H1 (cell line): ENCODE data around the gene CELF2. TPM values are rescaled to one million over a fixed set of nuclear protein-coding genes. Genes with fewer than 3 reads are reported as not detected.

ENCODE experiments used
- CTCF ChIA-PET: fragments of 300-600 bp; sonication (Branson Sonifier 250); formaldehyde crosslinking; loops from one replicate; lab custom pipeline; 2021; ENCODE audit not compliant: partially characterized antibody; lab: Charles Lee
- POLR2A ChIA-PET: fragments of 300-600 bp; sonication (Branson Sonifier 250); formaldehyde crosslinking; loops from one replicate; lab custom pipeline; 2021; ENCODE audit warnings: inconsistent platforms; ENCODE audit not compliant: partially characterized antibody; lab: Charles Lee
- DNase-seq, 2 experiments: peaks; one replicate each; pipeline versions ENCODE4 v3.0.0 to v3.0.0-alpha.2; 2010 to 2022; ENCODE audit warnings: low spot score in 2 of 2, low read depth in 1 of 2, mixed read lengths in 1 of 2
- FAIRE-seq: peaks from 2 replicates; lab custom pipeline; 2011; peaks lifted over from hg19 to GRCh38; lab: Jason Lieb, UNC
- H2AFZ ChIP-seq: 2 replicates; pipeline ENCODE4 v1.8.1; 2012; ENCODE audit warnings: low read length, inconsistent platforms
- H2AK5ac ChIP-seq: 2 replicates; pipeline ENCODE4 v1.6.1; 2013; ENCODE audit warnings: low read depth, low read length
- H2BK120ac ChIP-seq: replicated peaks from 2 replicates; pipeline ENCODE3; 2013; ENCODE audit warnings: low read depth, low read length, inconsistent platforms
- H2BK12ac ChIP-seq: 2 replicates; pipeline ENCODE4 v1.6.1; 2013; ENCODE audit warnings: low read depth, low read length
- H2BK15ac ChIP-seq: 2 replicates; pipeline ENCODE4 v1.6.1; 2013; ENCODE audit warnings: low read length
- H2BK20ac ChIP-seq: 2 replicates; pipeline ENCODE4 v1.6.1; 2013; ENCODE audit warnings: low read length
- H2BK5ac ChIP-seq: 2 replicates; pipeline ENCODE4 v1.6.1; 2013; ENCODE audit warnings: low read depth, low read length
- H3K14ac ChIP-seq: 2 replicates; pipeline ENCODE4 v1.6.1; 2013; ENCODE audit warnings: inconsistent platforms; ENCODE audit not compliant: insufficient read length
- H3K18ac ChIP-seq: 2 replicates; pipeline ENCODE4 v1.6.1; 2013; ENCODE audit warnings: low read length; ENCODE audit errors: extremely low read depth
- H3K23ac ChIP-seq: 2 replicates; pipeline ENCODE4 v1.6.1; 2013; ENCODE audit warnings: inconsistent platforms; ENCODE audit not compliant: insufficient read length
- H3K23me2 ChIP-seq: 2 replicates; pipeline ENCODE4 v1.6.1; 2013; ENCODE audit warnings: low read depth, low read length
- H3K27ac ChIP-seq: 2 replicates; pipeline ENCODE4 v1.6.1; 2011; ENCODE audit warnings: low read depth, low read length, inconsistent platforms
- H3K27me3 ChIP-seq, 4 experiments: replicated peaks in 1 of 4; 1 replicate in 1 of 4; 2 replicates in 3 of 4; pipeline versions ENCODE4 v1.6.1 to v1.8.1; 2011 to 2013; ENCODE audit warnings: low read length in 3 of 4, mild to moderate bottlenecking in 3 of 4, inconsistent platforms in 2 of 4, mixed read lengths in 2 of 4, moderate library complexity in 1 of 4; ENCODE audit not compliant: control insufficient read depth in 3 of 4, insufficient read depth in 3 of 4; ENCODE audit errors: extremely low read depth in 1 of 4
- H3K36me3 ChIP-seq, 4 experiments: 2 replicates each; pipeline versions ENCODE4 v1.6.1 to v1.8.1; 2011 to 2013; ENCODE audit warnings: mild to moderate bottlenecking in 4 of 4, low read length in 3 of 4, moderate library complexity in 2 of 4, control low read depth in 1 of 4, inconsistent platforms in 1 of 4; ENCODE audit not compliant: insufficient read depth in 4 of 4, control insufficient read depth in 2 of 4
- H3K4ac ChIP-seq: replicated peaks from 2 replicates; pipeline ENCODE3; 2013; ENCODE audit warnings: low read length, low read depth, mixed read lengths, inconsistent platforms; ENCODE audit not compliant: insufficient read length
- H3K4me1 ChIP-seq, 4 experiments: replicated peaks in 1 of 4; 1 replicate in 1 of 4; 2 replicates in 3 of 4; pipeline versions ENCODE4 v1.6.1 to v1.8.1; 2011 to 2013; ENCODE audit warnings: low read length in 3 of 4, inconsistent platforms in 2 of 4, mixed read lengths in 1 of 4; ENCODE audit not compliant: insufficient read depth in 4 of 4, control insufficient read depth in 3 of 4
- H3K4me2 ChIP-seq, 2 experiments: 2 replicates each; pipeline versions ENCODE4 v1.6.1 to v1.8.1; 2011 to 2013; ENCODE audit warnings: low read depth in 2 of 2, low read length in 2 of 2, control low read depth in 1 of 2, inconsistent platforms in 1 of 2, mild to moderate bottlenecking in 1 of 2; ENCODE audit not compliant: insufficient read depth in 1 of 2
- H3K4me3 ChIP-seq, 4 experiments: fragments of 200-600, 300-600 bp in 1 of 4; sonication (generic), shearing (Covaris generic), sonication (Bioruptor Twin) in 1 of 4; 2 replicates each; pipeline versions ENCODE4 v1.5.1 to v1.8.1; 2011 to 2016; ENCODE audit warnings: low read length in 4 of 4, low read depth in 3 of 4, control low read depth in 2 of 4, inconsistent platforms in 2 of 4, mild to moderate bottlenecking in 2 of 4, mixed read lengths in 1 of 4, moderate library complexity in 1 of 4; ENCODE audit not compliant: insufficient read depth in 2 of 4; ENCODE audit errors: extremely low read depth in 1 of 4
- H3K56ac ChIP-seq: replicated peaks from 2 replicates; pipeline ENCODE3; 2013; ENCODE audit warnings: low read depth, mild to moderate bottlenecking, mixed read lengths, low read length, inconsistent platforms; ENCODE audit not compliant: insufficient read length
- H3K79me1 ChIP-seq: 2 replicates; pipeline ENCODE4 v1.6.1; 2013; ENCODE audit warnings: low read depth, low read length, control low read depth
- H3K79me2 ChIP-seq, 2 experiments: 2 replicates each; pipeline versions ENCODE4 v1.6.1 to v1.8.1; 2012 to 2013; ENCODE audit warnings: low read length in 2 of 2, mild to moderate bottlenecking in 2 of 2, inconsistent platforms in 1 of 2; ENCODE audit not compliant: insufficient read depth in 2 of 2, control insufficient read depth in 1 of 2
- H3K9ac ChIP-seq, 4 experiments: replicated peaks in 1 of 4; 1 replicate in 1 of 4; 2 replicates in 3 of 4; pipeline versions ENCODE4 v1.6.1 to v1.8.1; 2011 to 2013; ENCODE audit warnings: low read depth in 3 of 4, low read length in 3 of 4, control low read depth in 2 of 4, mild to moderate bottlenecking in 2 of 4, moderate library complexity in 2 of 4, inconsistent platforms in 1 of 4; ENCODE audit errors: extremely low read depth in 1 of 4
- H3K9me3 ChIP-seq, 2 experiments: 2 replicates each; pipeline versions ENCODE4 v1.6.1 to v1.8.1; 2012 to 2013; ENCODE audit warnings: mild to moderate bottlenecking in 2 of 2, moderate library complexity in 2 of 2, control low read depth in 1 of 2, inconsistent platforms in 1 of 2, low read depth in 1 of 2, low read length in 1 of 2, mixed read lengths in 1 of 2; ENCODE audit not compliant: insufficient read depth in 2 of 2
- H4K20me1 ChIP-seq, 2 experiments: replicated peaks in 1 of 2; 2 replicates each; pipeline versions ENCODE3 to v1.8.1; 2011 to 2013; ENCODE audit warnings: inconsistent platforms in 2 of 2, low read length in 2 of 2, mild to moderate bottlenecking in 1 of 2; ENCODE audit not compliant: insufficient read depth in 2 of 2, control insufficient read depth in 1 of 2
- H4K5ac ChIP-seq: 2 replicates; pipeline ENCODE4 v1.6.1; 2013; ENCODE audit warnings: low read length, low read depth, mixed read lengths, inconsistent platforms; ENCODE audit not compliant: insufficient read length
- H4K8ac ChIP-seq: 2 replicates; pipeline ENCODE4 v1.8.0; 2013; ENCODE audit warnings: mild to moderate bottlenecking, moderate library complexity, low read length, inconsistent platforms; ENCODE audit not compliant: insufficient read depth; ENCODE audit errors: extremely low read depth
- H4K91ac ChIP-seq: replicated peaks from 2 replicates; pipeline ENCODE3; 2013; ENCODE audit warnings: low read length, mixed read lengths, inconsistent platforms; ENCODE audit not compliant: insufficient read length
- BACH1 ChIP-seq: IDR thresholded peaks from 2 replicates; pipeline ENCODE4 v1.6.1; 2012; ENCODE audit warnings: low read length, improper control_type of control experiment
- FOSL1 ChIP-seq: IDR thresholded peaks from 2 replicates; pipeline ENCODE4 v1.6.1; 2011; ENCODE audit warnings: mild to moderate bottlenecking, low read depth, low read length, moderate library complexity; ENCODE audit not compliant: insufficient read depth
- PHF8 ChIP-seq: fragments of 200-600 bp; sonication (generic); conservative IDR thresholded peaks from 2 replicates; pipeline ENCODE4 v1.7.1; 2012; ENCODE audit warnings: low read depth, mild to moderate bottlenecking, inconsistent platforms, low read length, moderate library complexity
- RBBP5 ChIP-seq: IDR thresholded peaks from 2 replicates; pipeline ENCODE4 v1.7.1; 2012; ENCODE audit warnings: low read depth, mild to moderate bottlenecking, inconsistent platforms, low read length, moderate library complexity, borderline replicate concordance
- RXRA ChIP-seq: IDR thresholded peaks from 2 replicates; pipeline ENCODE4 v1.6.1; 2011; ENCODE audit warnings: low read depth, mild to moderate bottlenecking, low read length, moderate library complexity; ENCODE audit not compliant: insufficient read depth
- WGBS, 2 experiments: shearing (Covaris generic) in 1 of 2; methylation state at CpG; one replicate each; pipeline versions ENCODE4 v1.1.6 to v1.1.7; 2013 to 2015; ENCODE audit warnings: low lambda C conversion rate in 2 of 2, mixed read lengths in 2 of 2, inconsistent platforms in 1 of 2, low coverage in 1 of 2, missing lambda C conversion rate in 1 of 2; ENCODE audit not compliant: insufficient replicate concordance in 2 of 2, insufficient coverage in 1 of 2, insufficient read length in 1 of 2; ENCODE audit errors: extremely low coverage in 1 of 2, missing lambda C conversion rate in 1 of 2; 5-methylcytosine and 5-hydroxymethylcytosine counted together
- polyA plus RNA-seq, 7 experiments: library from polyadenylated mRNA; depleted of rRNA in 3 of 7; stranded (reverse) in 5 of 7; unstranded in 2 of 7; fragments of >200 nt in 5 of 7; fragments of 200-250 nt in 2 of 7; gene quantifications; 1 replicate in 5 of 7; 2 replicates in 1 of 7; 4 replicates in 1 of 7; pipeline versions ENCODE4 v1.2.1 to v1.2.3, GENCODE V29; 2011 to 2013; ENCODE audit warnings: missing spikeins in 2 of 7, mixed read lengths in 2 of 7
- total RNA-seq: library from RNA; stranded (reverse); fragmentation: NEBNext Ultra II Directional; extraction: Animal tissue kit (Norgen Biotek cat#: 25700); gene quantifications from 2 replicates; pipeline ENCODE4 v1.2.1, GENCODE V29; 2021

Gene CELF2
- total and polyA plus RNA-seq, 2 of the 8 experiments (the other 6 are each of a cell fraction or from before 2014, with no cell fraction given), result 18.3 to 22.7 TPM

DNA sequence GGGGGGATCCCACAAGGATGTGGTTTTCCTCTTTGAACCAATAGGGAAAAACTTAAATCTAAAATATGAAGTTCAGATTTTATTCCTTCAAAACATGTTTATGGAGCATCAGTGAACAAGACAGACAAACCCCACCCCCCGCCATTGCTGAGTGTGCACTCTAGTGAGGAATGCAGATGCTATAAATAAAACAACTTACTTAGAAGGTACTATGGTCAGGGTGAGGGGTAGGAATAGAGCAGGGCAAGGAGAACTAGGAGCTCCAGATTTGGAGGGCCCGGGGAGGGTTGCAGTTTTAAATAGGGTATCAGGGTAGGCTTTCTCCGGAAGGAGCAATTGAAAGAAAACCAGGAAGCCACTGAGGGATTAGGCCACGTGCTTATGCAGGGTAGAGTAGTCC lies 47.9 kb downstream of the CELF2 start:
- H3K4me3 ChIP-seq, result no peak overlapping the region
- H3K9ac ChIP-seq, result no peak overlapping the region
- no peak overlapping the region for H3K18ac ChIP-seq
- POLR2A ChIA-PET, result no interaction called here
- no peaks in the 10 kb centered on the region for H3K4me1 ChIP-seq
- WGBS, 2 experiments, result 96% methylated on average over 4 of the region's 4 CpGs; no CpG with 5 or more reads in 1 of the 2 experiments
- H3K4ac ChIP-seq, result no peak overlapping the region
- H3K36me3 ChIP-seq, result no peaks in the 10 kb centered on the region
- no peak overlapping the region for H2BK12ac ChIP-seq
- H2BK15ac ChIP-seq, result no peak overlapping the region
- H4K91ac ChIP-seq, result no peak overlapping the region
- H2BK5ac ChIP-seq, result no peak overlapping the region
- no peaks in the 10 kb centered on the region; the same call in 1 of the 2 replicates for H3K23me2 ChIP-seq
- no peak overlapping the region for H3K23ac ChIP-seq
- H2AFZ ChIP-seq, result no peak overlapping the region
- H3K9me3 ChIP-seq, result 0 out of 4 replicates have a peak, but pooled peaks cover 0 to 2% of the 10 kb centered on the region in 2 experiments
- DNase-seq, result no peak
- H4K8ac ChIP-seq, result no peak overlapping the region
- no peak overlapping the region for H2AK5ac ChIP-seq
- H3K79me1 ChIP-seq, result no peaks in the 10 kb centered on the region
- H2BK20ac ChIP-seq, result no peak overlapping the region
- H3K4me2 ChIP-seq, result no peak overlapping the region
- CTCF ChIA-PET, result interaction anchor here (1.7 kb wide), 1 partner anchor 54 kb away, joined by 3 read pairs; no protein-coding TSS in a partner anchor
- peaks cover 0 to 1% of the 10 kb centered on the region in 2 experiments for H4K20me1 ChIP-seq
- H3K27ac ChIP-seq, result no peak overlapping the region
- 0 out of 4 replicates have a peak, but pooled peaks cover 0 to 7% of the 10 kb centered on the region in 2 experiments for H3K79me2 ChIP-seq
- H2BK120ac ChIP-seq, result no peak overlapping the region
- no peak overlapping the region for H3K14ac ChIP-seq
- H4K5ac ChIP-seq, result no peak overlapping the region
- no peaks in the 10 kb centered on the region for H3K27me3 ChIP-seq
- no peak overlapping the region for H3K56ac ChIP-seq
- FAIRE-seq, result no peak
- TF ChIP-seq RBBP5 (no peak), RXRA (no peak), FOSL1 (no peak), PHF8 (no peak), BACH1 (no peak)
